ENCODE results near the gene PIM3. TPM values are rescaled to one million over a fixed set of nuclear protein-coding genes. Genes with fewer than 3 reads are reported as not detected.
A peak's percentile ranks its signal among the peaks of the same experiment; 100 is the strongest.

PIM3 gene
- total RNA-seq, 2 donors from 2014 or later: 57.3 to 98.9 TPM

DNA sequence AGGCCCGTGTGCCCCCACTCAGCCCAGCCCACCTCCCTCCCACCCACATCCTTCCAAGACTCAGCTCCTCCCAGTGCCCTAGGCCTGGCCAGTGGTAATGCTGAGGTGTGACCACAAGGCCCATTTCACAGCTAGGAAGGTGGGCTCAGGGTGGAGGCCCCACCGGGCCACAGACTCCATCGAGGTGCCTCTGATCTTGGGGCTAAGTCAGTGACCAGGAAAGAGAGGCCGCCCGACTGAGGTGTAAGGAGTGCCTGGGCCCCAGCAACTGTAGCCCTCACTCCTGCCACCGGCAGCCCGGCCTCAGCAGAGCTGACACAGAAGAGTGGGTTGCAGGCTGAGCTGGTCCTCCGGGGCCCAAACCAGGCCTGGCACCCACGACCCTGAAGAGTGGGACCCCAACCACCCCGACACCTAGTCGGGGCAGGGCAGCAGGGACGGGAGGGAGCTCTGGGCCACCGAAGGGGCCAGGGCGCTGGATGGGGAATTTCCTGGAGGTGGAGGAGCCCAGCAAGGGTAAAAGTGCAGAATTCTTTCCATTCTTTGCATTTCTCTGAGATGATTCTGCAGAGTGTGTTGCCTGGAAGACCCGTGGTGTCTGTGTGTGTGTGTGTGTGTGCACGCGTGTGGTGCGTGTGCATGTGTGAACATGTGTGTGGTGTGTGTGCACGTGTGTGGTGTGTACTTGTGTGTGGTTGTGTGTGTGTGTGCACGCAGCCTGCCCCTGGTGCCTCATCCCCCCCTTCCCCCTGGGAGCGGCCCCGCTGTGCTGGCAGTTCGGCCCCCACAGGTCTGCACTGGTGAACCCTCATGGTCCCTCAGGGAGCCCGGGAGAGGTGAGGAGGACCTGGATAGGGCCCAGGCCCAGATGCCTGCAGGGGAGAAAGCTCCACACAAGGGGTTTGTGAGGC is 8.3 kb upstream of the PIM3 start:
- DNase-seq (peak in 1 of 4 donors; percentile 62), ATAC-seq (no peak)
- H3K36me3 ChIP-seq (replicated peaks in 1 of 2; ENCODE audit: insufficient read depth in 1 of 2, low read depth in 2 of 2): no peaks in the 10 kb centered on the region
- H3K27ac ChIP-seq: peak overlapping the region; percentile 99 to 100 (median 100)
- TF ChIP-seq, protein P1, sequence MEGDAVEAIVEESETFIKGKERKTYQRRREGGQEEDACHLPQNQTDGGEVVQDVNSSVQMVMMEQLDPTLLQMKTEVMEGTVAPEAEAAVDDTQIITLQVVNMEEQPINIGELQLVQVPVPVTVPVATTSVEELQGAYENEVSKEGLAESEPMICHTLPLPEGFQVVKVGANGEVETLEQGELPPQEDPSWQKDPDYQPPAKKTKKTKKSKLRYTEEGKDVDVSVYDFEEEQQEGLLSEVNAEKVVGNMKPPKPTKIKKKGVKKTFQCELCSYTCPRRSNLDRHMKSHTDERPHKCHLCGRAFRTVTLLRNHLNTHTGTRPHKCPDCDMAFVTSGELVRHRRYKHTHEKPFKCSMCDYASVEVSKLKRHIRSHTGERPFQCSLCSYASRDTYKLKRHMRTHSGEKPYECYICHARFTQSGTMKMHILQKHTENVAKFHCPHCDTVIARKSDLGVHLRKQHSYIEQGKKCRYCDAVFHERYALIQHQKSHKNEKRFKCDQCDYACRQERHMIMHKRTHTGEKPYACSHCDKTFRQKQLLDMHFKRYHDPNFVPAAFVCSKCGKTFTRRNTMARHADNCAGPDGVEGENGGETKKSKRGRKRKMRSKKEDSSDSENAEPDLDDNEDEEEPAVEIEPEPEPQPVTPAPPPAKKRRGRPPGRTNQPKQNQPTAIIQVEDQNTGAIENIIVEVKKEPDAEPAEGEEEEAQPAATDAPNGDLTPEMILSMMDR (IDR thresholded peaks at IDR 0.05): no peak
- no peak for TF ChIP-seq POLR2A (IDR thresholded peaks at IDR 0.05)
- no peak overlapping the region for H3K4me3 ChIP-seq
- WGBS, 2 donors: 46 to 66% methylated on average over 10 to 24 of the region's 24 CpGs
- no peaks in the 10 kb centered on the region for H3K9me3 ChIP-seq
- peaks cover 91% of the 10 kb centered on the region for H3K4me1 ChIP-seq
- no peaks in the 10 kb centered on the region for H3K27me3 ChIP-seq
- intact Hi-C loops (cut with DNase I): no loop called here

DNA sequence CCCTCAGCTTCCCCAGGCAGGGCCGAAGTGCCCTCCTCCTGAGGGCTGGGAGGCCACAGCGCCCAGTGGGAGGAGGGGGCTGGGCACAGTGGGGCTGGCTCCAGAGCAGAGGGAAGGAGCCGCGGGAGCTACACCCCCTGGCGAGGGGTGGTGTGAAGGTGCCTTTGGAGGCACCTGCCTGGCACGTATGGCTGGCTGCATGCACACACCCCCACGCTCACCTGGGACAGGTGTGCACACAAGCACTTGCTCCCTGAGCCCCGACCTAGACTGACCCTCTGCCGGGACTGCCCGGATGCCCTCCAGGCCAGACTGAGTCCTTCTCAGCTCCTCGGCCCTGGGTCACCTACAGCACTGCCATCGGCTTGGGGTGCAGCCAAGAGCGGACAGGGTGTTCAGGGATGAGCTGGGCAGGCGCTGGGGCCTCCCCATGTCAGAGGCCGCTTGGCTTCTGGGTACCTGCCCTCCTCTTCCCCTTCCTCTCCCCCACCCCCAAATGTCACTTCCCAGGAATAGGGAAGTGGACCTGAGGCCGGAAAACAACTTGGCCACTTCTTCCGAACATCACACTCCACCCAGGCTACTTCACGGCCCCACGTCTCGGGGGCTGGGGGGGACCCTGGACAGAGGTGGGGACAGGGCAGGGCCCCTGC is 7.4 kb upstream of the PIM3 start:
- TF ChIP-seq, protein P1 (IDR thresholded peaks at IDR 0.05): peak in 4 of 7 experiments; percentile 36 to 60 (median 48)
- TF ChIP-seq POLR2A (IDR thresholded peaks at IDR 0.05): peak; percentile 43 to 76 (median 58)
- peak; percentile 28 for ATAC-seq
- DNase-seq: peak; percentile 89 to 96 (median 94)

DNA sequence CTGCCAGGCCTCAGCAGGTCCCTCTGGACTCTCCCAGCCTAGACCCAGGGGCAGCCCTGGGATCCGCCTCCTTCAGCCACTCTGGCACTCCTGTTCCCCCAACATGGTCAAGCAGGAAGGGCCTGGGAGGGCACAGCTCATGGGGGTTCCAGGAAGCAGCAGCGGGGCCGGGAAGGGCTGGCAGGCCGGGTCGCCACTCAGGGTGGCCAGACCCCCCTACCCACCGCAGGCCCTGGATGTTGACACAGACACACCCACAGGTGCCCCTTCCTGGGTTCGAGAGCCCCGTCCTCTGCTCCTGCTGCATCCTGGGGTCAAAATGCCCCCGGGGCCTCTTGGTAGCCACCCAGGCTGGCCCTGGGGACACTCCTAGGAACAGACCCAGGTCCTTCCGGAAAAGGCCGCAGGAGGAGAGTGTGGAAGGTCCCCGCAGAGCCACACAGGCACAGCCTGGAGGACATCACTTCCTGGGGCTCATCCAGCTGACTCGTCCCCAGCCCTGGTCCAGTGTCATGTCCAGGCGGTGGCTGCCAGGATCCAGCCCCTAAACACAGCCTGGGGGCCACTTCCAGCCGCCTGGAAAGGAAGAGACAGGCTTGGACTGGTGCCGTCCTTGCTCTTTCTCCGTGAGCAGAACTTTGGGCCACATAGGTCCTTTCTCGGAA is 6.8 kb upstream of the PIM3 start:
- WGBS, 2 donors: 43 to 59% methylated on average over 11 to 18 of the region's 18 CpGs
- Histone ChIP-seq H3K36me3 (replicated peaks in 1 of 2; ENCODE audit: insufficient read depth in 1 of 2, low read depth in 2 of 2) (no peaks in the 10 kb centered on the region), H3K27ac (peak overlapping the region; percentile 99 to 100 (median 100)), H3K4me3 (no peak overlapping the region), H3K4me1 (peaks cover 77% of the 10 kb centered on the region), H3K9me3 (no peaks in the 10 kb centered on the region), H3K27me3 (no peaks in the 10 kb centered on the region)
- DNase-seq (peak in 2 of 4 donors; percentile 42 to 49), ATAC-seq (no peak)
- TF ChIP-seq POLR2A (IDR thresholded peaks at IDR 0.05): no peak
- TF ChIP-seq, protein P1 (IDR thresholded peaks at IDR 0.05): no peak
- intact Hi-C loops (cut with DNase I): no loop called here

More for the DNA sequence above, 7.4 kb upstream of the PIM3 start:
- Histone ChIP-seq H3K4me3 (no peak overlapping the region), H3K4me1 (peaks cover 82% of the 10 kb centered on the region), H3K27me3 (no peaks in the 10 kb centered on the region), H3K27ac (peak overlapping the region; percentile 99 to 100 (median 100)), H3K9me3 (no peaks in the 10 kb centered on the region), H3K36me3 (replicated peaks in 1 of 2; ENCODE audit: insufficient read depth in 1 of 2, low read depth in 2 of 2) (no peaks in the 10 kb centered on the region)
- 31 to 38% methylated on average over 10 to 20 of the region's 20 CpGs for WGBS, 2 donors
- intact Hi-C loops (cut with DNase I): no loop called here

DNA sequence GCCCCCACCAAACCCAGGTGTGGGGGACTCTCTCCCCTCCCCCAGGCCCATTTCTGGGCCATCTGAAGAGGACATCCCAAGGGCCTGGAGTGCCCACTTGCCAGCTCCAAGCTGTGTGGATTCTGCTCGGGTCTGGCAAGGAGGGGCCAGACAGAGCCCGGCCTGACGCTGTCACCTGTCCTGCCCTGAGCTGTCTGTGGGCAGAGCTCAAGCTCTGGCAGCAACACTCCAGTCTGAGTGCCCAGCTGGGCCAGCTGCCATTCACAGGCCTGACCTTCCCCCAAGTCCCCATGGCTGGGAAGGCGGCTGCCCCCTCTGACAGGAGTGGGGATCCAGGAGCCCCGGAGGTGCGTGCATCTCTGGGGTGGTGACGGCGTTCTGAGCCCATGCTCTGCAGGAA is 6.2 kb upstream of the PIM3 start:
- H3K4me1 ChIP-seq: peaks cover 77% of the 10 kb centered on the region

More for the DNA sequence above, 6.2 kb upstream of the PIM3 start:
- 8 to 31% methylated on average over 4 to 8 of the region's 8 CpGs for WGBS, 2 donors
- no peaks in the 10 kb centered on the region for H3K27me3 ChIP-seq
- no peak overlapping the region for H3K4me3 ChIP-seq
- no peaks in the 10 kb centered on the region for H3K36me3 ChIP-seq (replicated peaks in 1 of 2; ENCODE audit: insufficient read depth in 1 of 2, low read depth in 2 of 2)
- H3K27ac ChIP-seq: peak overlapping the region; percentile 99 to 100 (median 100)
- peak in 2 of 3 donors; percentile 59 to 71 for TF ChIP-seq POLR2A (IDR thresholded peaks at IDR 0.05)
- TF ChIP-seq, protein P1 (IDR thresholded peaks at IDR 0.05): no peak
- peak; percentile 81 to 90 (median 88) for DNase-seq
- H3K9me3 ChIP-seq: no peaks in the 10 kb centered on the region
- peak; percentile 38 for ATAC-seq
- intact Hi-C loops (cut with DNase I): no loop called here
